Measurements from ENCODE around the gene CPOX.

Gene CPOX

DNA sequence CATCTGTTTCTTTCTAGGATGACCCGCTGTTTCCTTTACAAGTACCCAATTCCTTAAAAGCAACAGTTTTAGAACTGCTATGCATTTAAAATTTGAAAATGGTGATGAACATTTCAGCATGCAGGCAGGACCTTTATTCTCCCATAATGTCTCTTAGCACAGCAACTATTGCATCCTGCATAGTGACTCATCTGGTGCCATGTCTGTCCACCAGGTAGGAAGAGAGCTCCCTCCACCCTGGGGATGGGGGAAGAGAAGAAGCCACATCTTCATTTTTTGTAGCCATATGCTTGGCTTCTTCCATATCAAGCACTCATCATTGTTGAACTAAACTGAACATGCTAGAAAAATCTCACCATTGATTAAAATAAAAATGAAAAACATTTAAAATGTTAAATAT, 51.7 kb downstream of the CPOX start:
- no peak for DNase-seq (ENCODE audit: low read depth in 1 of 2, low spot score in 1 of 2)

DNA sequence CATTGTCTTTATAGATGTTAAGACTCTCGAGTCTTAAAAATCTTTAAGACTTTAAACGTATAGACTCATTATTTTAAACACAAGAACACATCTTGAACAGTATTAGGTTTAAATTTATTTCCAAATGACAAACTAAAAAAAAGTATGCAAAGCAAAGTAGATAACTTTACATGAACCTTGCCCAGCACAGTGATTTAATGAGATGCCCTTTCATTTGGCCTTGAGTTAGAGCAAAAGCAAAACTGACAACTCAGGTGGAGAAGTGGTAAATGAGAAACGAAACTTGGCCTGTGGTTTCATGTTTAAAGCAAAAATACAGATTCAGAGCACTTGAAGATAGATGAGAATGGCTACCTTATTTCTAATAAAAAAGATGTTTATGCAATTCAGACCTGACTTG, 53.1 kb downstream of the CPOX start:
- DNase-seq (ENCODE audit: low read depth in 1 of 2, low spot score in 1 of 2): no peak

DNA sequence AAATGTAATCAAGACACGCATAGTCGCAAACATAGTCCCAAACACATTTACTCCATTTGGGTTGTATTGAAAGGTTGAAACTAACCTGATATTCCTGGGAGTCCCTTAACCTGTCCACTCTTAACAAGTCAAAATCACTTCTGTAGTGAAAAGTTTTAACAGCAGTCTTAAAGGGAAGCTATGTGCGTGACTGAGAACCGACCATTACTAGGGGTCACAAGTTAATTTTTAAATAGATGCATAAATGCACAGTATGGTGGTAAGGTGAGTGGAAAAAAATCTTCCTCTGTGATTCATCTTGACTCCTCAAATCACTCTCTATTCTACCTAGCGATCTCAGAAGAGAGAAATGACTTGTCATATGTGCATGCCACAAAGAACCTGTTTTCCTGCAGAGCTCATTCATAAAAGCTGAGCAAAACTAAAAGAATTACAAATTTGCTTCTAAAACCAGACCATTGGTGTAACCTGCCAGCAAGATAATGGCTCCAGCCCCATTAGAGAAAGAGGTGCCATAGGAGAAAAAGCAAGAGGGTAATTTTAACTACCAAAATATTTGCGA, 56.9 kb downstream of the CPOX start:
- no peak for DNase-seq (ENCODE audit: low read depth in 1 of 2, low spot score in 1 of 2)

DNA sequence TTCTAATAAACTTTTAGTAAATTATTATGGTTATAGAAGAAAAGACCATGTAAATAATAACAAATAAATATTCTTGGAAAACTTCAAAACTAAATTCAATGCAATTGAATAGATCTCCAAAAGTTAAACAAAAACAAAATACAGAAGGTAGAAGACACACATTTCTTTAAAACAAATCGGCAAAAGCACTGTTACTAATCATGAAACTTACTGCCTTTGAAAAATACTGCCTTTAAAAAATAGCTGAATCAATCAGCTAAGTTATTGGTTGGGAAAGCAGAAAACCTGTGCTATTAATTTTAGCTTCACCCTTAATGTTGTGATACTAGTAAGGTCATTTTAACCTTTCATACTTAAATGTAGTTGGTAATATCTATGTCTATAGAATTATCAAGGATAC, 58.7 kb downstream of the CPOX start:
- no peak for DNase-seq (ENCODE audit: low read depth in 1 of 2, low spot score in 1 of 2)

DNA sequence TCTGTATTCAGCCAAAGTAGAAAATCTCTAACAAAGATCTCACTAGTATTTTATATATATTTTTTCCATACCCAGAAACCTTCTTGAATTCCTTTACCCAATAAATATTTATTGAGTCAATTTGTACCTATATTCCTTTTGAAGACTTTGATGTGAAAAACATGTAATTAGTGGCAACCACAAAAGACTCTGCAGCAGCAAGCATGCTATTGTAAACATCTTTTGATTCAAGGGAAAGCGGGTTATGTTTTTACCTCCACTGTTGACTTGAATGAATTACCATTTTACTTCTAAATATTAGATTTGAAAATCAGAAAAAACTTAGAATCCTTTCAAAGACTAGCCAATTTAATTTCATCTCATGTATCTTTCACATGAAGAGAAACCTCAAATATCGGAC, 59.2 kb downstream of the CPOX start:
- no peak for DNase-seq (ENCODE audit: low read depth in 1 of 2, low spot score in 1 of 2)

DNA sequence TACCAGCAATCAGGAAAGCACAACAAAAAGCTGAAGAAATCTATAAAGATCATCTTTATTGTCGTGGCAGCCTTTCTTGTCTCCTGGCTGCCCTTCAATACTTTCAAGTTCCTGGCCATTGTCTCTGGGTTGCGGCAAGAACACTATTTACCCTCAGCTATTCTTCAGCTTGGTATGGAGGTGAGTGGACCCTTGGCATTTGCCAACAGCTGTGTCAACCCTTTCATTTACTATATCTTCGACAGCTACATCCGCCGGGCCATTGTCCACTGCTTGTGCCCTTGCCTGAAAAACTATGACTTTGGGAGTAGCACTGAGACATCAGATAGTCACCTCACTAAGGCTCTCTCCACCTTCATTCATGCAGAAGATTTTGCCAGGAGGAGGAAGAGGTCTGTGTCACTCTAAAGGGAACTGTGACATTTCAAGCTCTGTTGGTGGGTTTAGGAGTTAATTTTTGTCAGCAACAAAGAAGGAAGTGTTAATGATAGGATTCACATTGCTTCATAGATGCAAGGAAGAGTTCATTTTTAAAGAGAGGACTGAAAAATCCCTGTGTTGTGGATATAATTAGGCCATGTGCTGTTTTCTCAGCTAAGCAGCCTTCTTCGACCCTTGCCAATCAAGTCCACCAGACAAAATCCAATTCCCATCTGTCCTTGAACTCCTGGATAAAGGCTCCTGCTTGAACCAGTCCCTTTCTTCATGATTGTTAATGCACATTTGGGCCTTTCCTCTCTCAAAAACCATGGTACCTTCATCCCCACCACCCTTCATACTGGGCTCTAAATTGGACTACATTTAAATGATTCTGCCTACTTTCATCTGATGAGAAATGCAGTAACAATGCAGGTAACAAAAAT, 60.5 kb downstream of the CPOX start:
- no peak for DNase-seq (ENCODE audit: low read depth in 1 of 2, low spot score in 1 of 2)

DNA sequence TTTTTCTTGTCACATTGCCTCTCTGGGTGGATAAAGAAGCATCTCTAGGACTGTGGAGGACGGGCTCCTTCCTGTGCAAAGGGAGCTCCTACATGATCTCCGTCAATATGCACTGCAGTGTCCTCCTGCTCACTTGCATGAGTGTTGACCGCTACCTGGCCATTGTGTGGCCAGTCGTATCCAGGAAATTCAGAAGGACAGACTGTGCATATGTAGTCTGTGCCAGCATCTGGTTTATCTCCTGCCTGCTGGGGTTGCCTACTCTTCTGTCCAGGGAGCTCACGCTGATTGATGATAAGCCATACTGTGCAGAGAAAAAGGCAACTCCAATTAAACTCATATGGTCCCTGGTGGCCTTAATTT, 61.2 kb downstream of the CPOX start:
- DNase-seq (ENCODE audit: low read depth in 1 of 2, low spot score in 1 of 2): no peak

DNA sequence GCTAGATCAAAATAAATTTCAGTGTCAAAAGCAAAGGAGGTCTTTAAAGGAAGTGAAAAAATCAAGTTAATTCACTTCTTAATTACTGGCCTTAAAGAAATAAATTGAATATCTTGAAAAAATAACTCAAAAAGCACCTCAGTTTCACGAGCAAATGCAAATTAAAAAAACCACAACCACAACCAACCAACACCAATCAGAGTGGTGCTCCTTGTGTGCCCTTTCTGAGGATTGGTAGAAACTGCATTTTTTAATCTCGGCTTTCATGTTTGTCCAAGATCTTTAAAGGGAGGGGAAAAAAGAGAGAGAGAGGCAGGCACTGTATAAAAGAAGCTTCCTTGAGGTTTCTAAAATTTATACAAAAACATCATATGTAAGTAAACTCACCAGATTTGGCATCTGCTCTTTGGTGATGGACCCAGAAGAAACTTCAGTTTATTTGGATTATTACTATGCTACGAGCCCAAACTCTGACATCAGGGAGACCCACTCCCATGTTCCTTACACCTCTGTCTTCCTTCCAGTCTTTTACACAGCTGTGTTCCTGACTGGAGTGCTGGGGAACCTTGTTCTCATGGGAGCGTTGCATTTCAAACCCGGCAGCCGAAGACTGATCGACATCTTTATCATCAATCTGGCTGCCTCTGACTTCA, 61.7 kb downstream of the CPOX start, which contains the start of gene GPR15:
Gene GPR15, plus strand, starts transcription at position 357 of the 653 bp plus-strand sequence. Its CDS starts 56 bp downstream, at position 413.
- DNase-seq (ENCODE audit: low read depth in 1 of 2, low spot score in 1 of 2): no peak

DNA sequence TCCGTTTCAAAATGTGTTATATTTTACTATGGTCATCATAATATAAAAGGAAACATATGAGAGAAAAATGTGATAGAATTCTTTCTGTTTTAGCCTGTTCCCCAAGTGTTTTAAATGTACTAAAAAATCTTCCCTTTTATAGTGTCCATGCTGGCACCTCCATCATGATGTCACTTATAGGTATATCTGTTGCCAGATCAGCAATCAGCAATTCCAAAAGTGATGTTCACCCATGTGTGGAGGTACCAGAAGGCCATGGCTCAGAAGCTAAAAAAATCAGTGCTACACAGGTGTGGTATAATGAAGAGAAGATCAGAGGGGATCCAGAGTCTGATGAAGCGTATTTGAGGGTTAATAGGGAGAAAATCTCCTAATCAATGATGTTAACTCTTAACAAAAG, 62.7 kb downstream of the CPOX start:
- DNase-seq (ENCODE audit: low read depth in 1 of 2, low spot score in 1 of 2): no peak

DNA sequence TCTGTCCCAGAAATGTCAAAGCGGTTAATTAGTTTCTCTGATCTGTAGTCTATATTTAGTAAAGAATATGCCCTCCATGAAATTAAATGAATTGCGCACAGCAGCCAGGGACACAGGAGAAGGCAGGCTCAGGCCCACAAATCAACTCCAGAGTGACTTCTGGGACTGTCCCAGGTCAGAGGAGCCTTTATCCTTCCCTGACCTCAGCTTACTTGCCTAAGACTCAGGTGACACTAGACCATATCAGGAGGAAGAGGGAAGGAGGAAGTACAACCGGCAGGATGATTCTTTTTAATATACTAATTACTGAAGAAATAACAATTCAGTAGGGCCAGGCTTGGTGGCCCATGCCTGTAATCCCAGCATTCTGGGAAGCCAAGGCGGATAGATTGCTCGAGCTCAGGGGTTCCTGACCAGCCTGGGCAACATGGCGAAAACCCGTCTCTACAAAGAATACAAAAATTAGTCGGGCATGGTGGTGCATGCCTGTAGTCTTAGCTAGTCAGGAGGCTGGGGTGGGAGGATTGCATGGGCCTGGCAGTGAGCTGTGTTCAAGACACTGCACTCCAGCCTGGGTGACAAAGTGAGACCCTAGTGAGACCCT, 63.5 kb downstream of the CPOX start:
- DNase-seq (ENCODE audit: low read depth in 1 of 2, low spot score in 1 of 2): no peak

Data from stimulated activated CD4-positive, alpha-beta T cell treated with anti-CD3 and anti-CD28 coated beads, Interleukin-15, amount 100 ng/mL, for 1 hour (primary cell).